ENCODE results near the gene CAMK2B.

GRCh38 chr7:44353668-44354067 is 28.3 kb upstream of the CAMK2B start:
- no peak for TF ChIP-seq CTCF (IDR thresholded peaks at IDR 0.05; ENCODE audit: low read depth, low read length, poor library complexity, severe bottlenecking)
- TF ChIP-seq EZH2phosphoT487 (IDR thresholded peaks at IDR 0.05; ENCODE audit: borderline replicate concordance, low read length), result no peak
